ENCODE measurements around the gene ACY1.

Gene ACY1

GRCh38 chr3:51945926-51946705 is 37.2 kb upstream of the ACY1 start:
- DNase-seq (ENCODE audit: low read depth in 2 of 2): no peak

GRCh38 chr3:51946796-51947195 is 36.5 kb upstream of the ACY1 start:
- DNase-seq (ENCODE audit: low read depth in 2 of 2): no peak

- no peak for DNase-seq (ENCODE audit: low read depth in 2 of 2)
These were observed 36.0 kb upstream of the ACY1 start for GRCh38 chr3:51947215-51947900.

GRCh38 chr3:51948016-51948580 is 35.2 kb upstream of the ACY1 start:
- DNase-seq (ENCODE audit: low read depth in 2 of 2): no peak

- DNase-seq (ENCODE audit: low read depth in 2 of 2): no peak
These were observed 34.2 kb upstream of the ACY1 start for GRCh38 chr3:51949121-51949520.

GRCh38 chr3:51950899-51951298 is 32.4 kb upstream of the ACY1 start:
- no peak for DNase-seq (ENCODE audit: low read depth in 2 of 2)

- DNase-seq (ENCODE audit: low read depth in 2 of 2): no peak
These were observed 29.9 kb upstream of the ACY1 start for GRCh38 chr3:51953445-51953844.

- no peak for DNase-seq (ENCODE audit: low read depth in 2 of 2)
These were observed 29.2 kb upstream of the ACY1 start for GRCh38 chr3:51954105-51954504.

- DNase-seq (ENCODE audit: low read depth in 2 of 2): no peak
These were observed 28.6 kb upstream of the ACY1 start for GRCh38 chr3:51954713-51955112.

- no peak for DNase-seq (ENCODE audit: low read depth in 2 of 2)
These were observed 28.0 kb upstream of the ACY1 start, which contains the start of gene GPR62 for GRCh38 chr3:51955175-51955892. GPR62 (plus strand) TSS chr3:51955381; CDS start chr3:51955653, 272 bp downstream.

GRCh38 chr3:51955893-51956770 is 27.2 kb upstream of the ACY1 start:
- no peak for DNase-seq (ENCODE audit: low read depth in 2 of 2)

GRCh38 chr3:51957520-51958205 is 25.7 kb upstream of the ACY1 start:
- no peak for DNase-seq (ENCODE audit: low read depth in 2 of 2)

- DNase-seq (ENCODE audit: low read depth in 2 of 2): no peak
These were observed 24.5 kb upstream of the ACY1 start for GRCh38 chr3:51958603-51959521.

GRCh38 chr3:51959651-51960050 is 23.7 kb upstream of the ACY1 start:
- DNase-seq (ENCODE audit: low read depth in 2 of 2): no peak

GRCh38 chr3:51960386-51960785 is 22.9 kb upstream of the ACY1 start:
- DNase-seq (ENCODE audit: low read depth in 2 of 2): no peak

- no peak for DNase-seq (ENCODE audit: low read depth in 2 of 2)
These were observed 22.3 kb upstream of the ACY1 start for GRCh38 chr3:51961011-51961410.

- DNase-seq (ENCODE audit: low read depth in 2 of 2): no peak
These were observed 21.4 kb upstream of the ACY1 start for GRCh38 chr3:51961602-51962569.

GRCh38 chr3:51962854-51963530 is 20.3 kb upstream of the ACY1 start:
- DNase-seq (ENCODE audit: low read depth in 2 of 2): no peak
